ENCODE measurements around the gene C3orf70.

DNA sequence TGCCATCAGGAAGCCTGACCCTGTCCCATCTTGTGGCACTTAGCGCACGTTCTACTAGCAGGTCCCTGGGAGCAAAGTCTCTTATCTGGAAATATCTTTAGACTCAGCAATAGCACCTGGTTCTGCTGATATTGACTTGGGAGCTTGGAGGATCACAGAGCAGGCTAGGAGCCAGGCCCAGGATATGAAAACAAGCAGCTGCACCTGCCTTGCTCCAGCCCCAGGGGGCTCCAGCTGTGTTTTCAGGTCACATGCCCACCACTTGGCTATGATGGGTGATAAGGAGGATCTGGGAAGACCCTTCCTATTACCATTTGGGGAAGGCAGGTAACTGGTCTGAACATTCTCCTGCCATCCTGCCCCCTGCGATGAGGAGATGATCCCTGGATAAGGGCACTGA lies 87.8 kb downstream of the C3orf70 start:
- no peak for TF ChIP-seq CTCF (IDR thresholded peaks at IDR 0.05; ENCODE audit: insufficient read depth, low read depth, low read length)
- no peak for TF ChIP-seq EZH2 (IDR thresholded peaks at IDR 0.05; ENCODE audit: insufficient read depth, low read length)
